ENCODE results near the gene HOOK2.

DNA sequence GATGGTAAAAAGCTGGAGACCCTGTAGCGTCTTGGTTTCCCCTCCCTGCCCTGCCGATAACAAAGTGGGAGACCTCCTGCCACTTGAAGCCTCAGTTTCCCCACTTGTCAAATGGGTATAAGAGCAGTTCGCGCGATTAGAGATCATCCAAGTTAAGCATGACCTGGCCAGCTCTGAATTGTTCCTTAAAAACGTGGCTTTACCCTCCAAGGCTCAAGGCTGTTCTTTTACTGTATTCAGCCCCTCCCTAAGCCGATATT, 52.0 kb downstream of the HOOK2 start:
- no peak for TF ChIP-seq CTCF (IDR thresholded peaks at IDR 0.05; ENCODE audit: insufficient read depth, low read depth, low read length)
- TF ChIP-seq EZH2 (IDR thresholded peaks at IDR 0.05; ENCODE audit: insufficient read depth, low read length): no peak

All from astrocyte (in vitro differentiated cells and primary cell).